Tibial artery (tissue), 4 donors: Measurements from ENCODE around the gene ADARB2.

Source experiments
- DNase-seq, 2 donors: peaks; one replicate each; pipeline ENCODE4 v3.0.0-alpha.2; 2019
- H3K27ac ChIP-seq, 2 donors: fragments of 200-600 bp; sonication (generic) in 1 of 2; 1 replicate in 1 of 2; 2 replicates in 1 of 2; pipeline ENCODE4 v1.5.1; 2018 to 2019; ENCODE audit warnings: mild to moderate bottlenecking in 1 of 2
- H3K27me3 ChIP-seq, 2 donors: fragments of 200-600 bp; sonication (generic) in 1 of 2; one replicate each; pipeline versions ENCODE4 v1.5.1 to v1.6.0; 2016 to 2019
- H3K36me3 ChIP-seq, 3 donors: fragments of 200-600 bp; sonication (generic) in 2 of 3; one replicate each; pipeline ENCODE4 v1.5.1; 2016 to 2019; ENCODE audit warnings: mild to moderate bottlenecking in 2 of 3
- H3K4me1 ChIP-seq, 4 donors: fragments of 200-600 bp; sonication (generic) in 2 of 4; 1 replicate in 3 of 4; 2 replicates in 1 of 4; pipeline ENCODE4 v1.5.1; 2016 to 2019
- H3K4me3 ChIP-seq, 2 donors: fragments of 200-600 bp; sonication (generic) in 1 of 2; 1 replicate in 1 of 2; 2 replicates in 1 of 2; pipeline ENCODE4 v1.5.1; 2018 to 2019; ENCODE audit warnings: mild to moderate bottlenecking in 2 of 2
- H3K9me3 ChIP-seq, 3 donors: fragments of 200-600 bp; sonication (generic) in 1 of 3; one replicate each; pipeline ENCODE4 v1.5.1; 2016 to 2019
- CTCF ChIP-seq, 2 experiments: fragments of 200-600 bp in 1 of 2; fragments of 450-650 bp in 1 of 2; IDR thresholded peaks; one replicate each; pipeline ENCODE4 v1.5.1; 2017 to 2019; ENCODE audit warnings: antibody characterized with exemption in 2 of 2, mild to moderate bottlenecking in 1 of 2, moderate library complexity in 1 of 2
- intact Hi-C: fragments of 100-400 bp; cut with DNase I; formaldehyde crosslinking; loops from one replicate; pipeline ENCODE4 v1.15.0; 2023; ENCODE audit warnings: low total_unique reads

ADARB2 gene

GRCh38 chr10:1475098-1475591 is 262.2 kb downstream of the ADARB2 start:
- Histone ChIP-seq H3K4me1 (no peaks in the 10 kb centered on the region), H3K4me3 (no peak overlapping the region), H3K27ac (no peak overlapping the region), H3K36me3 (no peaks in the 10 kb centered on the region), H3K27me3 (peaks cover 0 to 20% of the 10 kb centered on the region in 2 donors), H3K9me3 (peaks cover 0 to 6% (median 0%) of the 10 kb centered on the region in 3 donors)
- no peak for TF ChIP-seq CTCF (IDR thresholded peaks at IDR 0.05)
- DNase-seq, result no peak
- intact Hi-C loops, result no loop called here

GRCh38 chr10:1474376-1475097 is 262.8 kb downstream of the ADARB2 start:
- no peaks in the 10 kb centered on the region for H3K4me1 ChIP-seq
- intact Hi-C loops, result no loop called here
- no peak for TF ChIP-seq CTCF (IDR thresholded peaks at IDR 0.05)
- no peaks in the 10 kb centered on the region for H3K36me3 ChIP-seq
- no peak overlapping the region for H3K4me3 ChIP-seq
- H3K9me3 ChIP-seq, result peaks cover 0 to 6% (median 0%) of the 10 kb centered on the region in 3 donors
- no peak overlapping the region for H3K27ac ChIP-seq
- peaks cover 0 to 23% of the 10 kb centered on the region in 2 donors for H3K27me3 ChIP-seq
- no peak for DNase-seq

GRCh38 chr10:1473874-1474273 is 263.5 kb downstream of the ADARB2 start:
- no peak overlapping the region for H3K27ac ChIP-seq
- H3K4me1 ChIP-seq, result no peaks in the 10 kb centered on the region
- no peaks in the 10 kb centered on the region for H3K36me3 ChIP-seq

GRCh38 chr10:1472178-1472958 is 265.0 kb downstream of the ADARB2 start:
- Histone ChIP-seq H3K9me3 (no peaks in the 10 kb centered on the region), H3K4me1 (no peaks in the 10 kb centered on the region), H3K27me3 (peaks cover 0 to 16% of the 10 kb centered on the region in 2 donors), H3K4me3 (no peak overlapping the region), H3K27ac (no peak overlapping the region), H3K36me3 (no peaks in the 10 kb centered on the region)
- DNase-seq, result no peak
- TF ChIP-seq CTCF (IDR thresholded peaks at IDR 0.05), result no peak
- intact Hi-C loops, result no loop called here

More at GRCh38 chr10:1473874-1474273, 263.5 kb downstream of the ADARB2 start:
- H3K9me3 ChIP-seq, result peaks cover 0 to 5% (median 0%) of the 10 kb centered on the region in 3 donors
- no peak for TF ChIP-seq CTCF (IDR thresholded peaks at IDR 0.05)
- intact Hi-C loops, result no loop called here
- no peak for DNase-seq
- no peak overlapping the region for H3K4me3 ChIP-seq
- peaks cover 0 to 18% of the 10 kb centered on the region in 2 donors for H3K27me3 ChIP-seq

GRCh38 chr10:1468811-1469210 is 268.5 kb downstream of the ADARB2 start:
- Histone ChIP-seq H3K9me3 (no peaks in the 10 kb centered on the region), H3K36me3 (no peaks in the 10 kb centered on the region), H3K4me1 (peaks cover 0 to 9% (median 0%) of the 10 kb centered on the region in 4 donors), H3K27me3 (peaks cover 0 to 10% of the 10 kb centered on the region in 2 donors), H3K4me3 (no peak overlapping the region), H3K27ac (no peak overlapping the region)
- TF ChIP-seq CTCF (IDR thresholded peaks at IDR 0.05), result no peak
- DNase-seq, result no peak
- intact Hi-C loops, result no loop called here
